DMS153 treated with DMSO at 0.1 percent for 48 hours (cell line): ENCODE data around the gene THOP1.

Experiments used
- DNase-seq: peaks from one replicate; lab custom pipeline; 2025; ENCODE audit not compliant: unreplicated experiment; lab: John Stamatoyannopoulos, UW

THOP1 gene

GRCh38 chr19:2850256-2850925 is 65.1 kb downstream of the THOP1 start:
- no peak for DNase-seq

- DNase-seq: no peak
Measured at GRCh38 chr19:2852598-2852997, 67.3 kb downstream of the THOP1 start.

- DNase-seq: no peak
Measured at GRCh38 chr19:2853015-2853606, 67.8 kb downstream of the THOP1 start.

- no peak for DNase-seq
Measured at GRCh38 chr19:2854849-2855248, 69.5 kb downstream of the THOP1 start.

GRCh38 chr19:2856457-2857050 is 71.3 kb downstream of the THOP1 start:
- DNase-seq: no peak

GRCh38 chr19:2858864-2859263 is 73.6 kb downstream of the THOP1 start:
- no peak for DNase-seq

GRCh38 chr19:2863816-2864215 is 78.5 kb downstream of the THOP1 start:
- no peak for DNase-seq
